Caco-2 (cell line): ENCODE results near the gene ARHGAP24. TPM values are rescaled to one million over a fixed set of nuclear protein-coding genes. Genes with fewer than 3 reads are reported as not detected.

Source experiments
- BruUV-seq: library from RNA; stranded (reverse); fragments of 400-500 nt; replicated peaks from 2 replicates; lab custom pipeline; 2021; lab: Mats Ljungman, UMichigan
- CTCF ChIA-PET: fragments of 300-600 bp; sonication (Branson Sonifier 250); formaldehyde crosslinking; loops from one replicate; lab custom pipeline; 2022; ENCODE audit warnings: antibody characterized with exemption; lab: Charles Lee
- POLR2A ChIA-PET: fragments of 300-600 bp; sonication (Branson Sonifier 250); formaldehyde crosslinking; loops from one replicate; lab custom pipeline; 2022; ENCODE audit warnings: antibody characterized with exemption; lab: Charles Lee
- DNase-seq, 2 experiments: peaks; one replicate each; pipeline versions ENCODE4 v3.0.0 to v3.0.0-alpha.2; 2020 to 2022
- H3K27me3 ChIP-seq: replicated peaks from 2 replicates; pipeline ENCODE4 v1.6.0; 2011; ENCODE audit warnings: low read length; ENCODE audit not compliant: control insufficient read depth, insufficient read depth
- H3K36me3 ChIP-seq: 2 replicates; pipeline ENCODE4 v1.5.1; 2011; ENCODE audit warnings: low read length; ENCODE audit not compliant: control insufficient read depth, insufficient read depth
- H3K4me1 ChIP-seq: fragments of 250-450 bp; sonication (Bioruptor Pico); 2 replicates; pipeline ENCODE4 v1.5.1; 2020; ENCODE audit warnings: mild to moderate bottlenecking
- H3K4me3 ChIP-seq: 2 replicates; pipeline ENCODE4 v1.5.1; 2011; ENCODE audit warnings: low read depth, mild to moderate bottlenecking, control low read depth, low read length
- H3K9me3 ChIP-seq: fragments of 250-450 bp; sonication (Bioruptor Pico); 2 replicates; pipeline ENCODE4 v1.5.1; 2020; ENCODE audit warnings: mild to moderate bottlenecking, moderate library complexity
- H3K27ac Mint-ChIP-seq: one replicate; pipeline ENCODE4 v1.8.0; 2022; ENCODE audit warnings: mixed read lengths; ENCODE audit not compliant: unreplicated experiment
- H3K27me3 Mint-ChIP-seq: one replicate; pipeline ENCODE4 v1.8.0; 2022; ENCODE audit warnings: mixed read lengths; ENCODE audit not compliant: insufficient read depth, unreplicated experiment
- H3K36me3 Mint-ChIP-seq: one replicate; pipeline ENCODE4 v1.8.0; 2022; ENCODE audit warnings: mild to moderate bottlenecking, mixed read lengths; ENCODE audit not compliant: insufficient read depth, unreplicated experiment
- H3K4me1 Mint-ChIP-seq: one replicate; pipeline ENCODE4 v1.8.0; 2022; ENCODE audit warnings: low read depth, mixed read lengths; ENCODE audit not compliant: unreplicated experiment
- H3K4me3 Mint-ChIP-seq: one replicate; pipeline ENCODE4 v1.8.0; 2022; ENCODE audit warnings: mild to moderate bottlenecking, moderate library complexity, mixed read lengths; ENCODE audit not compliant: unreplicated experiment
- H3K9me3 Mint-ChIP-seq: one replicate; pipeline ENCODE4 v1.8.0; 2022; ENCODE audit warnings: mixed read lengths; ENCODE audit not compliant: unreplicated experiment
- intact Hi-C: fragments of 100-400 bp; cut with micrococcal nuclease; formaldehyde crosslinking; loops from one replicate; pipeline ENCODE4 v1.10.0; 2022; ENCODE audit not compliant: unreplicated experiment
- total RNA-seq: library from RNA; stranded (reverse); gene quantifications from 2 replicates; pipeline ENCODE4 v1.2.3, GENCODE V29; 2022
- TF ChIP-seq, protein P1 (sequence below), 2 experiments: fragments of 200-600 bp in 1 of 2; IDR thresholded peaks; 1 replicate in 1 of 2; 2 replicates in 1 of 2; pipeline versions ENCODE4 v1.5.1 to v1.8.0; 2011 to 2022; ENCODE audit warnings: antibody characterized with exemption in 1 of 2, control low read depth in 1 of 2, inconsistent platforms in 1 of 2, low read depth in 1 of 2, low read length in 1 of 2, mild to moderate bottlenecking in 1 of 2, moderate library complexity in 1 of 2; ENCODE audit not compliant: insufficient read depth in 1 of 2, severe bottlenecking in 1 of 2, unreplicated experiment in 1 of 2

Gene ARHGAP24
- total RNA-seq, 1 experiment from 2014 or later, result 2.8 TPM

DNA sequence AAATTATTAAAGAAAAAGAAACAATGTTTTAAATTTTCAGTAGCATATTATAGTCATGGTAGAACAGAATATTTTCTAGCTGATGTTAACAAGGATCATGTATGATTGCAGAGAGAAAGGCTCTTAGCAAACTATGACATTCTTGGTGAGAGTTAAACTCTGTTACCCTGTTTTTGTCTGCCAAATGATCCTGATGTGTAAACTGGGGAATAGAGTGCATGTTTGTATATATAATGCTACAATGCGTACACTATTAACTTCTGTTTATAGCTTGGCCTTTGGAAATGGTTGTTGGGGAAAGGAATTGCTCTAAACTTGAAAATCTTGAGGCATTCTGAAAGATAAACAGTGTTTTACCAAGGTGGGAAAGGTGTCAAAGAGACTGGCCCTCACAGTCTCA is 292.7 kb downstream of the ARHGAP24 start:
- no peak overlapping the region for H3K4me3 ChIP-seq

DNA sequence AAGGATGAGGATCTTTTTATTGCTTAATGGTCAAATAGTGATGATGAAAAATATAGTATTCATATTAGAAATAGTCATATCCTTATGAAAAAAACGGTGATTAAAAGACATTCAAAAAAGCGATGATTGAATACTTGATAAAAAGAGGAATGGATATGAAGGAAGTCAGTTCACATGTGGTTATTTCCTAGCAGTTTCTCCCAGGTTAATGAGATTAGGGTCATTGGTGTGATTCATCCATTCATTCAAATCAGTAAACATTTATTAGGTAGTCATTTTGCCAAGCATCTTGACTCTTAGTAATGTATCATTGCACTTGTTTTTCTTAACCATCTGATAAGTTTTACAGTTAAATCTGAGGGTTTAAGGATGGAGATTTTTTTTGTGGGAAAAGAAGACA is 294.1 kb downstream of the ARHGAP24 start:
- H3K9me3 ChIP-seq, result no peaks in the 10 kb centered on the region
- no peaks in the 10 kb centered on the region for H3K4me1 Mint-ChIP-seq
- H3K4me1 ChIP-seq, result no peaks in the 10 kb centered on the region
- POLR2A ChIA-PET, result no interaction called here
- DNase-seq, result no peak
- no peaks in the 10 kb centered on the region for H3K27me3 ChIP-seq
- BruUV-seq, result no TSS peak
- no peaks in the 10 kb centered on the region for H3K9me3 Mint-ChIP-seq
- no peak overlapping the region for H3K4me3 Mint-ChIP-seq
- intact Hi-C loops, result no loop called here
- H3K36me3 ChIP-seq, result no peaks in the 10 kb centered on the region
- TF ChIP-seq, protein P1, sequence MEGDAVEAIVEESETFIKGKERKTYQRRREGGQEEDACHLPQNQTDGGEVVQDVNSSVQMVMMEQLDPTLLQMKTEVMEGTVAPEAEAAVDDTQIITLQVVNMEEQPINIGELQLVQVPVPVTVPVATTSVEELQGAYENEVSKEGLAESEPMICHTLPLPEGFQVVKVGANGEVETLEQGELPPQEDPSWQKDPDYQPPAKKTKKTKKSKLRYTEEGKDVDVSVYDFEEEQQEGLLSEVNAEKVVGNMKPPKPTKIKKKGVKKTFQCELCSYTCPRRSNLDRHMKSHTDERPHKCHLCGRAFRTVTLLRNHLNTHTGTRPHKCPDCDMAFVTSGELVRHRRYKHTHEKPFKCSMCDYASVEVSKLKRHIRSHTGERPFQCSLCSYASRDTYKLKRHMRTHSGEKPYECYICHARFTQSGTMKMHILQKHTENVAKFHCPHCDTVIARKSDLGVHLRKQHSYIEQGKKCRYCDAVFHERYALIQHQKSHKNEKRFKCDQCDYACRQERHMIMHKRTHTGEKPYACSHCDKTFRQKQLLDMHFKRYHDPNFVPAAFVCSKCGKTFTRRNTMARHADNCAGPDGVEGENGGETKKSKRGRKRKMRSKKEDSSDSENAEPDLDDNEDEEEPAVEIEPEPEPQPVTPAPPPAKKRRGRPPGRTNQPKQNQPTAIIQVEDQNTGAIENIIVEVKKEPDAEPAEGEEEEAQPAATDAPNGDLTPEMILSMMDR (IDR thresholded peaks at IDR 0.05; ENCODE audit: insufficient read depth in 1 of 2, low read depth in 1 of 2, low read length in 1 of 2, severe bottlenecking in 1 of 2, unreplicated experiment in 1 of 2), result no peak
- peaks cover 5% of the 10 kb centered on the region for H3K36me3 Mint-ChIP-seq
- H3K4me3 ChIP-seq, result no peak overlapping the region
- no peak overlapping the region for H3K27ac Mint-ChIP-seq
- CTCF ChIA-PET, result no interaction called here
- peaks cover 13% of the 10 kb centered on the region for H3K27me3 Mint-ChIP-seq

More for the DNA sequence above, 292.7 kb downstream of the ARHGAP24 start:
- H3K9me3 Mint-ChIP-seq, result no peaks in the 10 kb centered on the region
- CTCF ChIA-PET, result no interaction called here
- Histone ChIP-seq H3K9me3 (no peaks in the 10 kb centered on the region), H3K4me1 (no peaks in the 10 kb centered on the region), H3K27me3 (no peaks in the 10 kb centered on the region), H3K36me3 (no peaks in the 10 kb centered on the region)
- H3K27ac Mint-ChIP-seq, result no peak overlapping the region
- no peaks in the 10 kb centered on the region for H3K36me3 Mint-ChIP-seq
- H3K4me3 Mint-ChIP-seq, result no peak overlapping the region
- POLR2A ChIA-PET, result no interaction called here
- DNase-seq, result no peak
- peaks cover 6% of the 10 kb centered on the region for H3K27me3 Mint-ChIP-seq
- TF ChIP-seq, protein P1 (IDR thresholded peaks at IDR 0.05; ENCODE audit: insufficient read depth in 1 of 2, low read depth in 1 of 2, low read length in 1 of 2, severe bottlenecking in 1 of 2, unreplicated experiment in 1 of 2), result no peak
- BruUV-seq, result no TSS peak
- intact Hi-C loops, result no loop called here
- H3K4me1 Mint-ChIP-seq, result no peaks in the 10 kb centered on the region

DNA sequence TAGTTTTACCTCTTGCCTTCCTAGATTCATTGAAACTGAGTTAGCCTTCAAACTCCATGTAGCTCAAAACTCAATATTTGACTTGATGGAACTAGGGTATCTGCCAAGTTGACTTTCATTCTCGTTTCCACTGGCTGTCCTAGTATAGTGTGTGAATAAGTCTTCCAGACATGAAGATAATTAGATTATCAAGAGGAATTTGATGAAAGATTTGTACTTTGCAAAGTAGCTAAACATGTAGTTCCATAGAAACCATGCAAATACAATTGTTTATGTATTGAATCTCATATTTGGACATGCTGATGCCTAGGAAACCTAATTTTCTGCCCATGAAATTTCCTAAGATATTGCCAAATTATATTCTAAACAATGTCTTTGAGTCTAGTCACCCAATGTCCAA is 297.5 kb downstream of the ARHGAP24 start:
- Mint-ChIP-seq H3K4me1 (no peaks in the 10 kb centered on the region), H3K9me3 (no peaks in the 10 kb centered on the region), H3K4me3 (no peak overlapping the region), H3K27ac (no peak overlapping the region), H3K27me3 (peaks cover 9% of the 10 kb centered on the region), H3K36me3 (peaks cover 5% of the 10 kb centered on the region)
- POLR2A ChIA-PET, result no interaction called here
- H3K4me1 ChIP-seq, result no peaks in the 10 kb centered on the region
- H3K9me3 ChIP-seq, result no peaks in the 10 kb centered on the region
- TF ChIP-seq, protein P1 (IDR thresholded peaks at IDR 0.05; ENCODE audit: insufficient read depth in 1 of 2, low read depth in 1 of 2, low read length in 1 of 2, severe bottlenecking in 1 of 2, unreplicated experiment in 1 of 2), result no peak
- intact Hi-C loops, result no loop called here
- CTCF ChIA-PET, result no interaction called here
- H3K4me3 ChIP-seq, result no peak overlapping the region
- H3K36me3 ChIP-seq, result no peaks in the 10 kb centered on the region
- no TSS peak for BruUV-seq
- H3K27me3 ChIP-seq, result no peaks in the 10 kb centered on the region
- no peak for DNase-seq
